Measurements from ENCODE around the gene HS3ST4.

Gene HS3ST4

DNA sequence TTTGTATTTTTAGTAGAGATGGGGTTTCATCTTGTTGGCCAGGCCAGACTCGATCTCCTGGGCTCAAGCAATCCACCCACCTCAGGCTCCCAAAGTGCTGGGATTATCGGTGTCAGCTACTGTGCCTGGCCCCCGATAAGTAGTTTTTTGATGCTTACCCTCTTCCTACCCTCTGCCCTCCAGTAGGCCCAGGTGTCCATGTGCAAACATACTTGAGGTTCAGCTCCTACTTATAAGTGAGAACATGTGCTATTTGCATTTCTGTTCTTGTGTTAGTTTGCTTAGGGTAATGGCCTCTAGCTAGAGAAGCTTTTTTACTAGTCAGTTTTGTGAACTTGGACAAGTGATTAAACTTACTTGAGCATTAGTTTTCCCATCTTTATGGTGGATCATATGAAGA is 136.8 kb downstream of the HS3ST4 start:
- no peak for DNase-seq

- no peak for DNase-seq
Observed at GRCh38 chr16:25832291-25832690, 140.5 kb downstream of the HS3ST4 start.

DNA sequence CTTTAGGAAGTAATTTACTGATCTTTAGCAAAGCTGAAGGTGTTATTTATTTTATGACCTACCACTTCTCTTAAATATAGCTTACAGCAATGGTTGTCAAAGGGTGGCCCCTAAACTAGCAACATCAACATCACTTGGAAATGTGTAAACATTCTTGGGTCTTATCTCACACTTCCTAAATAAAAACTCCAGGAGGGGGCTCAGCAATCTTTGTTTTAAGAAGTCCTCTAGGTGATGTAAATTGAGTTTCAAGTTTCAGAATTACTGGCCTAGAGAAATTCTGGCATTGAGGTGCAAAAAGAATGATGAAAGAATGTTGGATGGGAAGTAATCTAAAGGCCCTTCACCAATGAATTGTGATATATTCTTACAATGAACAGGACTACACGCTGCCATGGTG is 142.3 kb downstream of the HS3ST4 start:
- no peak for DNase-seq

DNA sequence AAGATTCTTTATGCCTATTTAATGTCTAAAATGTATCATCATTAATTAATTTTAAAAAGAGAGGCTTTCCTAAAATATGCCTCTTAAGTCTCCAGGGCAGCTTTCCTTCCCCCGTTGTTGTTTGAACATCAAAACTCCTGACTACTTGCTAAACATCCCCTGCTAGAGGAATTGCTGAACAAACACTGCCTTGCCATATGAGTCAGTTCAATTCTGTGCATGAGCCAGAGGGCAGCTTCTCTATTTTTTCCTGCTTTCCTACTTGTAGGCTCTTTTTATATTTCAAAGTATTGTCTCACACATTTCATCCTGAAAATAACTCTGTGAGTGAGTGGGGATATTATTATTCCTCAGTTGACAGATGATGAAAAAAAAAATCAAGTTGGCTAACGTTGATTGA is 143.4 kb downstream of the HS3ST4 start:
- peak; percentile 6 to 42 for DNase-seq

DNA sequence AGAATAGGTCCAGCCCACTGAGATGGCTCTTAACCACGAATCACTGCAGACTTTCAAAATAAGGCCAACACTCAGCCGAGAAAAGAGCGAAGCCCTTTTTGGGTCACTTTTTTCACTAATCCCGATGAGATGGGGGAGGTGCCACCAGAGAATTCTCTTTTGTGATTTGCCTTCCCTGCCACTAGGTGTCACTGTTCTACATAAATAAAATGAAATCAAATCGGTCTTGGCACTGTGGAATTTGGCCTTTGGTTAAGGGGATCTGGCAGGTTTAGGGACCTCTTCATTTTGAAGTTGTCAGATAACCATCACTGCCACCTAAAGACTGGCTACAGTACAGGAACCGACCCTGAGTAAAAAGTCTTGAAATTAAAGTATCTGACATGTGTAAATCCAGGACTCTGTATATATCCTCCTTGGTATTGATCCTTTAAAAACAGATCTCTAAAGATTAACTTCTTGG is 147.0 kb downstream of the HS3ST4 start:
- DNase-seq: peak; percentile 43 to 49

DNA sequence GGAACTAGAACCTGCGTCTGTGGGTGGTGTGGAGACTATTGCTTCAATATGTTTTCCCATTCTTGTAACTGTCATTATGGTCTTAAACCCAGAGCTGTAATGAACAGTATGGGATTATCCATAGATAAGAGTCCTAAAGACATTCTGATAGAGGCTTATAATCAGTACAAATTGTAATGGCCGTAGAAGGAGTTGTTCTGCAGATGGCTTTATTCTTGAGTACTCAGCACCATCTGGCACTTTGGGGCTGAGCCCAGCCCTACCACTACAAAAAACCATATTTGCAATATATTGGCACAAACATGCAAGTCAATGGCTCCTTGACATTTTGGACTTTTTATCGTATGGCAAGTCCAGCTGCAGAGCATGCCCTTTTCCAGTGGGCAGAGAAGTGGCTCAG is 150.0 kb downstream of the HS3ST4 start:
- no peak for DNase-seq

GRCh38 chr16:25845901-25846300 is 154.1 kb downstream of the HS3ST4 start:
- DNase-seq: no peak

GRCh38 chr16:25854141-25854540 is 162.4 kb downstream of the HS3ST4 start:
- no peak for DNase-seq

- no peak for DNase-seq
Observed at GRCh38 chr16:25855063-25855462, 163.3 kb downstream of the HS3ST4 start.

GRCh38 chr16:25855818-25856217 is 164.1 kb downstream of the HS3ST4 start:
- no peak for DNase-seq

- no peak for DNase-seq
Observed at GRCh38 chr16:25859645-25860044, 167.9 kb downstream of the HS3ST4 start.

GRCh38 chr16:25867041-25867440 is 175.3 kb downstream of the HS3ST4 start:
- DNase-seq: no peak

DNA sequence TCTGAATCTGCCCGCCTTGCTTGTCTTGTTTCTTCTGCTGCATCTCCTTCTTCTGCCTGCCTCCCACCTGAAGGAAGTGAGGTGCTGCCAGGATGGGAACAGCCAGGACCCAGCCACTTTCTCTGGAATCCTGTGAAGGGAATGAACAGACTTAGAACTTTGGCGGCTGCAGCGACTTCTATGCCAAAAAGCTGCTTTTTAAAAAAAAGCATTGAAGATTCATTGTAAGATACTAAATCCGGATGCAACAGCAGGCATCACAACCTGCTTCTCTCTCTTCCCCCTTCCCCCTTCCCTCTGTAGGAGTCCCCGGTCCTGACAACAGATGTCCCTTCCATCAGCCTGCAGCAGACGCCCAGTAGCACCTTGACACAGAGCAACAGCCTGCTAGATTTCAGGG is 176.3 kb downstream of the HS3ST4 start:
- DNase-seq: no peak

GRCh38 chr16:25868706-25869370 is 177.1 kb downstream of the HS3ST4 start:
- no peak for DNase-seq

- DNase-seq: no peak
Observed at GRCh38 chr16:25872369-25873070, 180.8 kb downstream of the HS3ST4 start.

DNA sequence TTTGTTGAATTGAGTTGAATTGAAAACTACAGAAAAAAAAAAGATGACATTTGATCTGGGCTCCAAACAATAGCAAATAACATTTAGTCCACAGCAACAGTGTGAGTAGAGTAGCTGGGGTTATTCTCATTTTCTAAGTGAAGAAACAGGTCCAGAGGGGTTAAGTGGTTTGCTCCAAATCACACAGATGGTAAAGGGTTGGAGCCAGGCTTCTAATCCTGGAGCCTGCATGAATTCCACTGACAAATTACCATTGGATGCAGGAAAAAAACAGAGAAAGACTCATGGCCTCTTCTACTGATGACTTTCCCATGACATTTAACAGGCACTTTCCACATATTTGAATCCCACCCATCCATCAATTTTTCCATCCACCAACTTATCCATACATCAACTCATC is 182.4 kb downstream of the HS3ST4 start:
- DNase-seq: no peak

- DNase-seq: no peak
Observed at GRCh38 chr16:25875956-25876598, 184.3 kb downstream of the HS3ST4 start.

GRCh38 chr16:25877103-25877502 is 185.3 kb downstream of the HS3ST4 start:
- no peak for DNase-seq

- DNase-seq: no peak
Observed at GRCh38 chr16:25886598-25886997, 194.8 kb downstream of the HS3ST4 start.

DNA sequence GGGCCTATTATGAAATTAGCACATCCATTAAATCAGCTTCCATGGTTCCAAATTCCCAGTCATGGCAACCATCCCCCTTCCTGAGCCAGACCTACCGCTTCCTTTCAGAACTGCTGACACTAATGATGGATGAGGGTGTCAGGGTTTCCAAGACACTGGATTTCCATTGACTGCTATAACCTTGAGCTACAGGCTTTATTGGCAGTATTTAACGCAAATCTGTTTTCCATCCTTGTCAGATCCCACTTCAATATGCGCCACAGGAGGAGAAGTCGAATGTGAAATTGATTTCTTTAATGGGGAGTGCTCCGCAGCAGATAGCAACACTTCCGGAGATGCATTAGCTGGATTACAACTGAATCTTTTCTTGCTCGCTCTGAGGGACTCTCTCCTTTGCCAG is 197.1 kb downstream of the HS3ST4 start:
- no peak for DNase-seq

GRCh38 chr16:25893332-25893731 is 201.6 kb downstream of the HS3ST4 start:
- DNase-seq: no peak

GRCh38 chr16:25894093-25894492 is 202.3 kb downstream of the HS3ST4 start:
- DNase-seq: no peak

- DNase-seq: no peak
Observed at GRCh38 chr16:25895380-25895779, 203.6 kb downstream of the HS3ST4 start.

GRCh38 chr16:25896411-25896810 is 204.7 kb downstream of the HS3ST4 start:
- DNase-seq: no peak
